PC-9 (cell line): ENCODE results near the gene SPIB. TPM values are rescaled to one million over a fixed set of nuclear protein-coding genes. Genes with fewer than 3 reads are reported as not detected.
A peak's percentile ranks its signal among the peaks of the same experiment; 100 is the strongest.

Source experiments
- BruUV-seq: library from RNA; stranded (reverse); fragments of 400-500 nt; replicated peaks from 2 replicates; lab custom pipeline; 2021; lab: Mats Ljungman, UMichigan
- CTCF ChIA-PET: fragments of 300-600 bp; sonication (Branson Sonifier 250); formaldehyde crosslinking; loops from one replicate; lab custom pipeline; 2022; ENCODE audit warnings: antibody characterized with exemption; lab: Charles Lee
- POLR2A ChIA-PET: fragments of 300-600 bp; sonication (Branson Sonifier 250); formaldehyde crosslinking; loops from one replicate; lab custom pipeline; 2022; ENCODE audit warnings: antibody characterized with exemption; ENCODE audit not compliant: unreplicated experiment; lab: Charles Lee
- DNase-seq, 2 experiments: peaks; one replicate each; pipeline versions ENCODE4 v3.0.0 to v3.0.0-alpha.2; 2015 to 2022; ENCODE audit warnings: mixed read lengths in 1 of 2
- H2AFZ ChIP-seq: fragments of 200-600 bp; sonication (generic); 2 replicates; pipeline ENCODE4 v1.8.1; 2017; ENCODE audit warnings: antibody characterized with exemption
- H3F3A ChIP-seq: fragments of 200-600 bp; sonication (generic); 2 replicates; pipeline ENCODE4 v1.8.1; 2017; ENCODE audit warnings: antibody characterized with exemption, mild to moderate bottlenecking, low read depth; ENCODE audit not compliant: insufficient read depth
- H3K27ac ChIP-seq: fragments of 200-600 bp; sonication (generic); 2 replicates; pipeline ENCODE4 v1.6.1; 2016; ENCODE audit warnings: mixed run types
- H3K27me3 ChIP-seq: fragments of 200-600 bp; sonication (generic); 2 replicates; pipeline ENCODE4 v1.6.1; 2016; ENCODE audit warnings: low read depth, mixed run types; ENCODE audit not compliant: insufficient read depth
- H3K36me3 ChIP-seq: fragments of 200-600 bp; sonication (generic); 2 replicates; pipeline ENCODE4 v1.6.1; 2016; ENCODE audit warnings: low read depth, mixed run types
- H3K4me1 ChIP-seq: fragments of 200-600 bp; sonication (generic); replicated peaks from 2 replicates; pipeline ENCODE4 v1.6.1; 2016; ENCODE audit warnings: mixed run types; ENCODE audit not compliant: insufficient read depth
- H3K4me2 ChIP-seq: fragments of 200-600 bp; sonication (generic); 2 replicates; pipeline ENCODE4 v1.6.1; 2017; ENCODE audit warnings: mixed run types
- H3K4me3 ChIP-seq: fragments of 200-600 bp; sonication (generic); 2 replicates; pipeline ENCODE4 v1.6.1; 2016; ENCODE audit warnings: mixed run types
- H3K79me2 ChIP-seq: fragments of 200-600 bp; sonication (generic); 2 replicates; pipeline ENCODE4 v1.6.1; 2017; ENCODE audit warnings: low read depth, mixed run types
- H3K9me2 ChIP-seq: fragments of 200-600 bp; sonication (generic); 2 replicates; pipeline ENCODE4 v1.8.1; 2017; ENCODE audit warnings: mild to moderate bottlenecking; ENCODE audit not compliant: insufficient read depth
- H3K9me3 ChIP-seq: fragments of 200-600 bp; sonication (generic); 2 replicates; pipeline ENCODE4 v1.8.1; 2016; ENCODE audit warnings: low read depth; ENCODE audit not compliant: insufficient read depth
- H4K20me1 ChIP-seq: fragments of 200-600 bp; sonication (generic); 2 replicates; pipeline ENCODE4 v1.8.1; 2017; ENCODE audit not compliant: insufficient read depth
- CTCF ChIP-seq: fragments of 200-600 bp; sonication (generic); conservative IDR thresholded peaks from 2 replicates; pipeline ENCODE4 v1.6.1; 2017; ENCODE audit warnings: mixed run types, antibody characterized with exemption, mild to moderate bottlenecking, moderate library complexity
- EZH2 ChIP-seq: fragments of 200-600 bp; sonication (generic); IDR thresholded peaks from 2 replicates; pipeline ENCODE4 v1.8.0; 2017; ENCODE audit warnings: antibody characterized with exemption, low read depth
- intact Hi-C: fragments of 100-400 bp; cut with micrococcal nuclease; formaldehyde crosslinking; loops from one replicate; pipeline ENCODE4 v1.10.0; 2022; ENCODE audit not compliant: unreplicated experiment
- total RNA-seq: library from RNA; stranded (reverse); gene quantifications from 2 replicates; pipeline ENCODE4 v1.2.3, GENCODE V29; 2021

Gene SPIB
- total RNA-seq, 1 experiment from 2014 or later: not detected

DNA sequence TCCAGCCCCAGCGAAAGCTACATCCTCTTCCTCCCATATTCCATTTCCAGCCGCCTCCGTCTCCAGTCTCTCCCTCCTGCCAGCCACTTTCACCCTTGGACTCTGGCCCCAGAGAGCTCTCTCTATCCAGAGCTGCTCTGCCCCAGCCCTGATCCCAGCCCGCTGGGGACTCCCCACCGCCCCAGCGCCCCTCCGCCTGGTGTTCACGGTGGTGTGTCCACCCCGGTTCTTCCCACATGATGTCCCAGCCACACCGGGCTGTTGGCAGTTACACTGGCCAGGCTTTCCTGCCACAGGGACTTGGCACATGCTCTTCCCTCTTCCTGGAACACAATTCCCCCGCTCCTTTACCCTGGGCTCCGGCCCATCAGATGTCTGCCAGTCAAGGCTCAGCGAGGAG, 46.3 kb downstream of the SPIB start:
- Histone ChIP-seq H4K20me1 (no peaks in the 10 kb centered on the region), H3K36me3 (no peaks in the 10 kb centered on the region), H3K9me2 (no peaks in the 10 kb centered on the region), H2AFZ (no peak overlapping the region), H3F3A (no peaks in the 10 kb centered on the region), H3K27me3 (peaks cover 22% of the 10 kb centered on the region), H3K4me3 (no peak overlapping the region), H3K4me2 (no peak overlapping the region), H3K4me1 (peaks cover 8% of the 10 kb centered on the region), H3K27ac (no peak overlapping the region), H3K9me3 (no peaks in the 10 kb centered on the region), H3K79me2 (no peaks in the 10 kb centered on the region)
- no peak for DNase-seq
- no peak for TF ChIP-seq EZH2
- no peak for TF ChIP-seq CTCF
- POLR2A ChIA-PET: no interaction called here
- intact Hi-C loops: no loop called here
- BruUV-seq: no TSS peak
- CTCF ChIA-PET: interaction anchor here (0.5 kb wide), 2 partner anchors 97 to 166 kb away, joined by 5 to 12 read pairs; no protein-coding TSS in a partner anchor

DNA sequence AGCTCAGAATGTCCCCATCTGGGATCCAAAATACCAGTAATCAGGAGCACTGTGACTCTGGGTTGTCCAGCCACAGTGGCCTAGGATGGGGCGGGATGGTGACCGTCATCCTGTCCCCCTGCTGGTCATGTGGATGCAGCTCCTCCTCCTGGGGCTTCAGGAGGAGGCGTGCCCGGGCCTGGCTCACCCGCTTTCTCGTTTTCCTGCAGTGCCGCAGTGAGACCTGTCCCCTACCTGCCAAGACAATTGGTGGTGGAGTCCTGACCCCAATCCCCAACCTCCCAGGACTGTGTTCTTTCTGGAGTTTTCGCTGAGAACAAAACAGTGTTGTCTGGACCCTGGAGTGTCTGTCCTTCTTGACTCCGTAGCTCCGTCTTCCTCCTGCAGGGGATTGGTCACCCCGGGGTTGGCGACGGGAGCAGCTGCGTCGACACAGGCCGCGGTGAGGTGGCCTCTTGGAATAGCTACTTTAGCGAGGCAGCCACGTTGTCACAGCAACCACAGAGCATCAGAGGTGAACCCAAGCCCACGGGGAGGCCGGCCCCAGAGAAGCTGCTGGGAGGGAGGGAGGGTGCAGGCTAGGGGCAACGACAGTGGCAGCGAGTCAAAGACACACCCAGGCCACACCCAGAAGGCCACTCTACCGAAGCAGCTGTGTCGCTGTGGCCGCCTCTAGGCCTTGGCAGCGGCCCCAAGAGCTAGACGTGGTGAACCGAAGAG, 47.4 kb downstream of the SPIB start:
- no peaks in the 10 kb centered on the region for H4K20me1 ChIP-seq
- H3K27me3 ChIP-seq: peaks cover 25% of the 10 kb centered on the region
- DNase-seq: peak in 1 of 2 experiments; percentile 48
- H3F3A ChIP-seq: no peaks in the 10 kb centered on the region
- intact Hi-C loops: no loop called here
- H3K9me3 ChIP-seq: no peaks in the 10 kb centered on the region
- H3K79me2 ChIP-seq: no peaks in the 10 kb centered on the region
- H3K36me3 ChIP-seq: no peaks in the 10 kb centered on the region
- ChIA-PET POLR2A (interaction anchor here (0.8 kb wide), 1 partner anchor 97 kb away, joined by 5 read pairs; no protein-coding TSS in a partner anchor), CTCF (interaction anchor here (0.6 kb wide), 1 partner anchor 327 kb away, joined by 20 read pairs; no protein-coding TSS in a partner anchor)
- H3K4me1 ChIP-seq: no peaks in the 10 kb centered on the region
- H3K4me3 ChIP-seq: no peak overlapping the region
- no peak overlapping the region for H2AFZ ChIP-seq
- no TSS peak for BruUV-seq
- TF ChIP-seq CTCF (peak; percentile 35; the same call in 1 of the 2 replicates), EZH2 (no peak)
- H3K9me2 ChIP-seq: no peaks in the 10 kb centered on the region
- no peak overlapping the region for H3K27ac ChIP-seq
- no peak overlapping the region for H3K4me2 ChIP-seq

DNA sequence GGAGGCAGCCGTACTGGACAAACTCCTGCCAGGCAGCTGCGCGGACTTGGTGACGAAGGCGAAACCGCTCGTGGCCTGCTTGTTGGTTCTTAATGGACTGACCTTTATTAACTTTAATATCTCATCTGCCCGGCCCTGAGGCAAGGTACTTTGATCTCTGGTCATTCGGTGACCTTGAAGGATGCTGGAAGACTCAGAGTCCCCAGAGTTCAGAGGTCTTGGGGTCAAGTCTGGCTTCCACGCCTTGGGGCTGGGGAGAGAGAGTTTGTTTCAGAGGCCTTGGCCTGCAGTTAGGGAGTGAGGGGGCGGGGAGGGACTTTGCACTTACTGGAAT, 47.9 kb downstream of the SPIB start:
- Histone ChIP-seq H3K27ac (no peak overlapping the region), H3K9me2 (no peaks in the 10 kb centered on the region), H3K4me1 (no peaks in the 10 kb centered on the region), H3K9me3 (no peaks in the 10 kb centered on the region), H3F3A (peaks cover 5% of the 10 kb centered on the region; the same call in 1 of the 2 replicates), H3K27me3 (peaks cover 25% of the 10 kb centered on the region), H2AFZ (no peak overlapping the region), H4K20me1 (no peaks in the 10 kb centered on the region), H3K79me2 (no peaks in the 10 kb centered on the region), H3K4me3 (no peak overlapping the region), H3K36me3 (no peaks in the 10 kb centered on the region), H3K4me2 (no peak overlapping the region)
- ChIA-PET POLR2A (no interaction called here), CTCF (no interaction called here)
- no peak for TF ChIP-seq CTCF
- DNase-seq: no peak
- no TSS peak for BruUV-seq
- intact Hi-C loops: no loop called here
